Measurements from ENCODE around the gene ST8SIA4.

GRCh38 chr5:100823812-100824211 lies 79.3 kb downstream of the ST8SIA4 start:
- TF ChIP-seq, protein P1, sequence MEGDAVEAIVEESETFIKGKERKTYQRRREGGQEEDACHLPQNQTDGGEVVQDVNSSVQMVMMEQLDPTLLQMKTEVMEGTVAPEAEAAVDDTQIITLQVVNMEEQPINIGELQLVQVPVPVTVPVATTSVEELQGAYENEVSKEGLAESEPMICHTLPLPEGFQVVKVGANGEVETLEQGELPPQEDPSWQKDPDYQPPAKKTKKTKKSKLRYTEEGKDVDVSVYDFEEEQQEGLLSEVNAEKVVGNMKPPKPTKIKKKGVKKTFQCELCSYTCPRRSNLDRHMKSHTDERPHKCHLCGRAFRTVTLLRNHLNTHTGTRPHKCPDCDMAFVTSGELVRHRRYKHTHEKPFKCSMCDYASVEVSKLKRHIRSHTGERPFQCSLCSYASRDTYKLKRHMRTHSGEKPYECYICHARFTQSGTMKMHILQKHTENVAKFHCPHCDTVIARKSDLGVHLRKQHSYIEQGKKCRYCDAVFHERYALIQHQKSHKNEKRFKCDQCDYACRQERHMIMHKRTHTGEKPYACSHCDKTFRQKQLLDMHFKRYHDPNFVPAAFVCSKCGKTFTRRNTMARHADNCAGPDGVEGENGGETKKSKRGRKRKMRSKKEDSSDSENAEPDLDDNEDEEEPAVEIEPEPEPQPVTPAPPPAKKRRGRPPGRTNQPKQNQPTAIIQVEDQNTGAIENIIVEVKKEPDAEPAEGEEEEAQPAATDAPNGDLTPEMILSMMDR (IDR thresholded peaks at IDR 0.05; ENCODE audit: low read length): no peak
- TF ChIP-seq EZH2phosphoT487 (IDR thresholded peaks at IDR 0.05; ENCODE audit: low read length): no peak
- TF ChIP-seq EZH2 (optimal IDR thresholded peaks at IDR 0.05; ENCODE audit: low read depth, low read length): no peak
